PFSK-1 (cell line): ENCODE results near the gene P3R3URF.

Source experiments
- FOXP2 ChIP-seq: optimal IDR thresholded peaks from 2 replicates; pipeline ENCODE3; 2011; ENCODE audit warnings: borderline replicate concordance, control low read depth, inconsistent platforms; ENCODE audit not compliant: insufficient read depth; ENCODE audit errors: extremely low read length, extremely low read depth
- POLR2AphosphoS5 ChIP-seq: IDR thresholded peaks from 2 replicates; pipeline ENCODE4 v1.6.1; 2012; ENCODE audit warnings: low read depth, mild to moderate bottlenecking, control low read depth, low read length, moderate library complexity
- TF ChIP-seq, protein P1 (sequence below), 2 experiments: IDR thresholded peaks; 2 replicates each; pipeline versions ENCODE4 v1.6.1 to v1.8.0; 2011 to 2012; ENCODE audit warnings: low read depth in 2 of 2, low read length in 2 of 2, control low read depth in 1 of 2, inconsistent platforms in 1 of 2, mild to moderate bottlenecking in 1 of 2, moderate library complexity in 1 of 2; ENCODE audit not compliant: insufficient read depth in 1 of 2

GRCh38 chr1:46196609-46197008 lies 20.3 kb upstream of the P3R3URF start:
- no peak for TF ChIP-seq POLR2AphosphoS5
- TF ChIP-seq, protein P1, sequence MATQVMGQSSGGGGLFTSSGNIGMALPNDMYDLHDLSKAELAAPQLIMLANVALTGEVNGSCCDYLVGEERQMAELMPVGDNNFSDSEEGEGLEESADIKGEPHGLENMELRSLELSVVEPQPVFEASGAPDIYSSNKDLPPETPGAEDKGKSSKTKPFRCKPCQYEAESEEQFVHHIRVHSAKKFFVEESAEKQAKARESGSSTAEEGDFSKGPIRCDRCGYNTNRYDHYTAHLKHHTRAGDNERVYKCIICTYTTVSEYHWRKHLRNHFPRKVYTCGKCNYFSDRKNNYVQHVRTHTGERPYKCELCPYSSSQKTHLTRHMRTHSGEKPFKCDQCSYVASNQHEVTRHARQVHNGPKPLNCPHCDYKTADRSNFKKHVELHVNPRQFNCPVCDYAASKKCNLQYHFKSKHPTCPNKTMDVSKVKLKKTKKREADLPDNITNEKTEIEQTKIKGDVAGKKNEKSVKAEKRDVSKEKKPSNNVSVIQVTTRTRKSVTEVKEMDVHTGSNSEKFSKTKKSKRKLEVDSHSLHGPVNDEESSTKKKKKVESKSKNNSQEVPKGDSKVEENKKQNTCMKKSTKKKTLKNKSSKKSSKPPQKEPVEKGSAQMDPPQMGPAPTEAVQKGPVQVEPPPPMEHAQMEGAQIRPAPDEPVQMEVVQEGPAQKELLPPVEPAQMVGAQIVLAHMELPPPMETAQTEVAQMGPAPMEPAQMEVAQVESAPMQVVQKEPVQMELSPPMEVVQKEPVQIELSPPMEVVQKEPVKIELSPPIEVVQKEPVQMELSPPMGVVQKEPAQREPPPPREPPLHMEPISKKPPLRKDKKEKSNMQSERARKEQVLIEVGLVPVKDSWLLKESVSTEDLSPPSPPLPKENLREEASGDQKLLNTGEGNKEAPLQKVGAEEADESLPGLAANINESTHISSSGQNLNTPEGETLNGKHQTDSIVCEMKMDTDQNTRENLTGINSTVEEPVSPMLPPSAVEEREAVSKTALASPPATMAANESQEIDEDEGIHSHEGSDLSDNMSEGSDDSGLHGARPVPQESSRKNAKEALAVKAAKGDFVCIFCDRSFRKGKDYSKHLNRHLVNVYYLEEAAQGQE (IDR thresholded peaks at IDR 0.05; ENCODE audit: insufficient read depth in 1 of 2, low read depth in 2 of 2, low read length in 2 of 2), result no peak
- TF ChIP-seq FOXP2, result no peak
